Lower leg skin (tissue), 4 donors: ENCODE results near the gene SLC16A8. TPM values are rescaled to one million over a fixed set of nuclear protein-coding genes. Genes with fewer than 3 reads are reported as not detected.

ENCODE experiments used
- DNase-seq, 2 donors: peaks; one replicate each; pipeline ENCODE4 v3.0.0-alpha.2; 2019; ENCODE audit warnings: low spot score in 2 of 2
- H3K4me3 ChIP-seq: fragments of 200-600 bp; sonication (generic); 2 replicates; pipeline ENCODE4 v1.5.1; 2017; ENCODE audit warnings: mild to moderate bottlenecking, low read depth; ENCODE audit not compliant: poor library complexity, severe bottlenecking
- CTCF ChIP-seq, 3 donors: fragments of 450-650 bp; IDR thresholded peaks; one replicate each; pipeline ENCODE4 v1.5.1; 2016; ENCODE audit warnings: antibody characterized with exemption in 3 of 3, mild to moderate bottlenecking in 3 of 3, moderate library complexity in 2 of 3
- POLR2A ChIP-seq, 2 donors: fragments of 450-650 bp; IDR thresholded peaks; one replicate each; pipeline ENCODE4 v1.6.1; 2016 to 2017; ENCODE audit warnings: antibody characterized with exemption in 2 of 2, mild to moderate bottlenecking in 1 of 2, moderate library complexity in 1 of 2
- WGBS, 2 donors: methylation state at CpG; one replicate each; pipeline ENCODE4 v1.1.5; 2018; 5-methylcytosine and 5-hydroxymethylcytosine counted together
- intact Hi-C: fragments of 100-400 bp; cut with DNase I; formaldehyde crosslinking; loops from one replicate; pipeline ENCODE4 v1.15.0; 2023; ENCODE audit warnings: low total_unique reads
- total RNA-seq, 4 donors: library from RNA; depleted of rRNA; stranded (reverse); fragments of >200 nt; gene quantifications; one replicate each; pipeline ENCODE4 v1.1.0, GENCODE V29; 2016

Gene SLC16A8
- total RNA-seq, 4 donors from 2014 or later = 0.13 to 0.80 (median 0.33) TPM

- intact Hi-C loops = loop anchor here (10.0 kb wide), 1 partner anchor 304 kb away; no protein-coding TSS in a partner anchor
- no peak overlapping the region for H3K4me3 ChIP-seq
- DNase-seq = no peak
- WGBS, 2 donors = 80 to 86% methylated on average over 6 to 7 of the region's 7 CpGs
- no peak for TF ChIP-seq CTCF (IDR thresholded peaks at IDR 0.05)
- no peak for TF ChIP-seq POLR2A (IDR thresholded peaks at IDR 0.05)
These were observed 33.3 kb downstream of the SLC16A8 start for GRCh38 chr22:38050720-38051119.

- WGBS, 2 donors = 75 to 77% methylated on average over 20 of the region's 20 CpGs
- no peak overlapping the region for H3K4me3 ChIP-seq
- no peak for TF ChIP-seq POLR2A (IDR thresholded peaks at IDR 0.05)
- no peak for TF ChIP-seq CTCF (IDR thresholded peaks at IDR 0.05)
- no peak for DNase-seq
- intact Hi-C loops = loop anchor here (10.0 kb wide), 1 partner anchor 305 kb away; no protein-coding TSS in a partner anchor
These were observed 34.0 kb downstream of the SLC16A8 start for GRCh38 chr22:38049812-38050619.

GRCh38 chr22:38046070-38046748 lies 37.8 kb downstream of the SLC16A8 start:
- intact Hi-C loops = no loop called here
- no peak for DNase-seq
- TF ChIP-seq POLR2A (IDR thresholded peaks at IDR 0.05) (no peak), CTCF (IDR thresholded peaks at IDR 0.05) (no peak)
- 72 to 82% methylated on average over 12 to 14 of the region's 14 CpGs for WGBS, 2 donors
- H3K4me3 ChIP-seq = no peak overlapping the region

- intact Hi-C loops = no loop called here
- no peak overlapping the region for H3K4me3 ChIP-seq
- no peak for TF ChIP-seq POLR2A (IDR thresholded peaks at IDR 0.05)
- 90 to 92% methylated on average over 16 of the region's 16 CpGs for WGBS, 2 donors
- no peak for DNase-seq
These were observed 40.6 kb downstream of the SLC16A8 start for GRCh38 chr22:38043151-38044039.

- TF ChIP-seq POLR2A (IDR thresholded peaks at IDR 0.05) (no peak), CTCF (IDR thresholded peaks at IDR 0.05) (no peak)
- WGBS, 2 donors = 64 to 65% methylated on average over 1 of the region's 1 CpG
- H3K4me3 ChIP-seq = no peak overlapping the region
- intact Hi-C loops = no loop called here
- no peak for DNase-seq
These were observed 41.5 kb downstream of the SLC16A8 start for GRCh38 chr22:38042488-38042790.
